Epidermal melanocyte (primary cell): ENCODE data around the gene STX17.

Experiments
- DNase-seq: peaks from one replicate; pipeline ENCODE4 v3.0.0; 2011; ENCODE audit warnings: low spot score; ENCODE audit not compliant: insufficient read length

Gene STX17

DNA sequence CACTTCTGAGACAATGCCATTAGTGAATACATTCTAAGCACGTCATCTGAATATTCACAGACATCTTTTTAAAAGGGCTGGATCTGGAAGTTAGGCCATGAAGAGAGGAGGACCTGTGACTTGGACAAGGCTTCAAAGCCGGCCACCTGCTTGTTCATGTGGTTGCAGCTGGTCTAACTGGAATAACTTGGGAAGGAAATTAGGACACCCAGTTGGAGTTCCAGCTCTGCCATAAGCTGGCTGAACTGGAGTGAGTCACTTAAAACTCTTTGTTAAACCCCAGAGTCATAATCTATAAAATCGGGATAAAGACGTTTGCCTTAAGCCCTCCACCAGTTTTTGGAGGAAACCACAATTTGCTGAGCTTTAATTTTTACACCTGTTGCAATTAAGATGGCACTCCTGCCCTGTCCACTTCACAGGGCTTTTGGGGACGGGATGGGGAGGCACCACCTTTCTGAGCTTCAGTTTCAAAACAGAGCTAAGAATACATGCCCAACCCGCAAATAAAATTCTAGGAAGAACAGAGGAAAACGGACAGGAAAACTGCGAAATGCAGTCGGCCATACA, 536 bp upstream of the STX17 start:
- no peak for DNase-seq

DNA sequence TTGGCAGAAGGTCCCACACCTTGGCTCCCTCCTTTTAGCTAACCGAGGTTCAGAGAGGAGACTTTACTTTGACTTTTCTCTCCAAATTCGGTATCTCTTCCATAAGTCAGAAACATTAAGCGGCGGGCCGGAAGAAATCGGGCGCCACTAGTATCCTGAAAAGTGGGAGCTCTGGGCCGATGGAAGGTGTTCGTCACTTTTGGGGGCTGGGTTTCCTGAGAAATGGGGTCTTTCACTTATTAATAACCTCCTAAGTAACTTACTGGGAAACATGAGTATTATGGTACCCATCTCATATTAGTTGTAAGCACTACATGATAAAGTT, 716 bp downstream of the STX17 start:
- DNase-seq: no peak

DNA sequence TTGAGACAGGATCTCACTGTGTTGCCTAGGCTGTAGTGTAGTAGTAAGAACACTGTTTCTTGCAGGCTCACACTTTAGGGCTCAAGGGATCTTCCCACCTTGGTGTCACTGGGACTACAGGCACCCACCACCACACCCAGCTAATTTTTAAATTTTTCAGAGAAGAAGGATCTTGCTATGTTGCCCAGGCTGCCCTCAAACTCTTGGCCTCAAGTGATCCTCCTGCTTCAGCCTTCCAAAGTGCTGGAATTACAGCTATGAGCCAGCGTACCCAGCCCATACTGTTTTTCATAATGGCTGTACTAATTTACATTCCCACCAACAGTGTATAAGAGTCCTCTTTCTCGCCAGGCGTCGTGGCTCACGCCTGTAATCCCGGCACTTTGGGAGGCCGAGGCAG, 5.1 kb downstream of the STX17 start:
- DNase-seq: no peak

GRCh38 chr9:99916650-99917049, 10.2 kb downstream of the STX17 start:
- DNase-seq: no peak

GRCh38 chr9:99918134-99918533, 11.7 kb downstream of the STX17 start:
- DNase-seq: no peak

DNA sequence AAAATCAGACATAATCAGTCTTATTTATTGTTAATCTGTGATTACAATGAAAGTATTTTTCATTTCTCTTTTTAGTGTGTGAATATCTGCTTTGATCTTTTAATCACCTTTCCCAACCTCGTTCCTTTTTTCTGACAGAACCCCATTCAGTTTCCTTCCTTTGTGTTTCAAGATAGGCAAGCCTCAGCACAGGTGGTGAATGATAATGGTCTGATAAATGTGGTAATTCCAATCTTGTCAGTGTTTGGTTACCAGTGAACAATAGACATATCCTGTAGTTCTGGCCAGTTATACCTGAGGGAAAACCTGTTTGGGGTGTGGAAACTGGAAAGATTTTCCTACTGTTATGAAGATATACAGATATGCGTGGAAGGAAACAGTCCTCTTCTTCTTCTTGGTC, 13.5 kb downstream of the STX17 start:
- no peak for DNase-seq

GRCh38 chr9:99921875-99922710, 15.6 kb downstream of the STX17 start:
- DNase-seq: no peak

DNA sequence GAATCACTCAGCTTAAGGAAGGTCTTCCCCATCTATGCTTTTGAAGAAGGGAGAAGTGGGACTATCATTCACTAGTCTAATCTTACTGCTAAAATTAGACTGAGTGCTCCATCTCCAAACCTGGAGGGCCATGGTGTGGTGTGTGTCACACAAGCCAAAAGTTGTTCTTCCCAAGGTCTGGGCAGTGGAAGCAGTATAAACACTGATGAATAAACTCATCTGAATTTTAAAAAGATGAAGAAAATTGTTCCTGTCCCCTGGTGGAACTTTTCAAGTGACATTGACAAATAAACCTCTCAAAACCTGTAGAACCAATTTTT, 16.2 kb downstream of the STX17 start:
- no peak for DNase-seq

DNA sequence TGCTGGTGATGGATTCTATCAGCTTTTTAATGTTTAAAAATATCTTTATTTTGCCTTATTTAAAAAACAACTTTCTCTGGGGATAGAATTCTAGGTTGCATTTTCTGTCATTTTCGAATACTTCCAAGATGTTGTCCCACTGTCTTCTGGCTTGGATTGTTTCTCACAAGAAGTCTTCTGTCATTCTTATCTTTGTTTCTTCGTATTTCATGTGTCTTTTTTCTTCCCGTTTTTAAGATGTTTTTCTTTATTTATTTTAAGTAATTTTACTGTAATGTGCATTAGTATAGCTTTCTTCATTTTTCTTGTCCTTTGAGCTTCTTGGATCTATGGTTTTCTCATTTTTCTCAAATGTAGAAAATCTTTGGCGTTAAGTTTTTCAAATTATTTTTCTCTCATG, 19.1 kb downstream of the STX17 start:
- no peak for DNase-seq

DNA sequence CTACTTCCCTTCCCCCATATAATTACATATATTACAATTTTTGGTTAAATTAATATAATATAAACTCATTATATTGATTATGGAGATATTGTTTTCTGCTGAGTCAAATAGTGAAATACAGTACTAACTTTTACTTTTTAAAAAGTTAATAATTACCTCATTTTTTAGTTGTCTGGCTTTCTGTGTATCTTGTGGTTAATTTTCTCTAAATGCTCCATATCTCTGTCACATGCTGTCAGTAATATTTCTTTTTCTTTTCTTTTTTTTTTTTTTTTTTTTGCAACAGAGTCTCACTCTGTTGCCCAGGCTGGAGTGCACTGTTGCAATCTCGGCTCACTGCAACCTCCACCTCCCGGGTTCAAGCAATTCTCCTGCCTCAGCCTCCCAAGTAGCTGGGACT, 23.2 kb downstream of the STX17 start:
- DNase-seq: no peak

GRCh38 chr9:99931155-99931840, 24.8 kb downstream of the STX17 start:
- no peak for DNase-seq

DNA sequence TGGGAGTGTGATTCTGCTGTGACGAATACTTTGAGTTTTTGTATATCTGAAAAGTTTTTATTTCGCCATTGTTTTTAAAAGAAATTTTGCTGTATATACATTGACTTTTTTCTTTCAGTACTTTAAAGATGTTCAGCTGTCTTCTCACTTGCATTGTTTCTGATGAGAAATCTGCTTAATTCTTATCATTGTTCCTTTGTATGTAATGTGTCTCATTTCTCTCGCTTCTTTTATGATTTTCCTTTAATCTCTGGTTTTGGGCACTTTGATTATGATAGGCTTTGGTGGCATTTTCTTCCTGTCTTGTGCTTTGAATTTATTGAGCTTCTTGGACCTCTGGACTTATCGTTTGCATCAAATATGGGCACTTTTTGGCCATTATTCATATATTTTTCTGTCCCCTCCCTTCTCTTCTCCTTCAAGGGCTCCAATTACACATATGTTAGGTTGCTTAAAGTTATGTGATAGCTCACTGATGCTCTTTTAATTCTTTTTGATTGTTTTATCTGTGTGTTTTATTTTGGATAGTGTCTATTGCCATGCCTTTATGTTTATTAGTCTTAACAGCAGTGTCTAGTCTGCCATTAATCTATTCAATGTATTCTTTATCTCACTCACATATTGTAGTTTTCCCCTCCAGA, 30.6 kb downstream of the STX17 start:
- DNase-seq: no peak

GRCh38 chr9:99947395-99947794, 40.9 kb downstream of the STX17 start:
- DNase-seq: no peak

DNA sequence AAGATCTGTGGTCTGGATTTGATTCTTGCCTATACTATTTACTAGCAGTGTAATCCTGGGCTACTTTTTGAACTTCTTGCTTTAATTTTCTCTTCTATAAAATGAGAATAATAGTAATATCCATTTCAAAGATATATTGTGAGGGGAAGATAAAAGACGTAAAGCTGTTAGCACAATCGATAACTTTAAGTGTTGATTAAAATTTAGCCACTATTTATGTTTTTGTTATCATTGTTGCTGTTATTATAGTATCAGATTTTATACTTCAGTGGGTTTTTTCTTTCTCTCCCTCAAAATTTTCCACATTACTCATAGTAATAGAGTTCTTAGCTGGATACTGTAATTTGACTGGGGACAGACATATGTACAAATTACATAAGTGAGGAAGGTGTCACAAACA, 42.0 kb downstream of the STX17 start:
- DNase-seq: no peak

- DNase-seq: no peak
Observed at GRCh38 chr9:99948896-99949295, 42.4 kb downstream of the STX17 start.

DNA sequence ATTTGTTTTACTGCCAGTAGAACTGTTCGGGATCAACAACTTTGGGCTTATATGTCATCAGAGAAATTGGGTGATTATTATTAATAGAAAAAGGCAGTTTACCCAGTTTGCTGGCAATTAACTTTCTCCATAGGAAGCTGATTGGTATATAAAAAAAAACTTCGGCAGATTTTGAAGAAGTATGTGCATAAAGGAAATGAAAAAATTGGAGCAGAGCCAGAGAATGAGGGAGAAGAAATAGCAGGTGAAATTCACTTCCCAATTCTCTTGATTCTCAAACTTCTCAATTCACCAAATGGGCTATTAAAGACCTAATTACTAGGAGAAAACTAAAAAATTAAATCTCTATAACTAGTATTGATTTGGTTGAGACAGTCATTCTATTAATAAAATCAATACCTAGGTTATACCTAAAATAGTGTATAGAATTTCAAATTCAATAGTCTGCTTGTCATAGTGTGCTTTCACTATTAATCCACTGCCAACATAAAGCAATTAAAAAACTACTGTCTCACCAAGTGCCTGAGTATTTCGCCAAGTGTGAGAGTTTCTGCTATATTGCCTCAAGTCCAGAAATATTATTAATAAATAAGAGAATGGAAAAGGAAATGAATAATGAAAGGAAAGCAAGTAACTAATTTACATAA, 47.5 kb downstream of the STX17 start:
- no peak for DNase-seq

GRCh38 chr9:99954819-99955218, 48.4 kb downstream of the STX17 start:
- DNase-seq: no peak

DNA sequence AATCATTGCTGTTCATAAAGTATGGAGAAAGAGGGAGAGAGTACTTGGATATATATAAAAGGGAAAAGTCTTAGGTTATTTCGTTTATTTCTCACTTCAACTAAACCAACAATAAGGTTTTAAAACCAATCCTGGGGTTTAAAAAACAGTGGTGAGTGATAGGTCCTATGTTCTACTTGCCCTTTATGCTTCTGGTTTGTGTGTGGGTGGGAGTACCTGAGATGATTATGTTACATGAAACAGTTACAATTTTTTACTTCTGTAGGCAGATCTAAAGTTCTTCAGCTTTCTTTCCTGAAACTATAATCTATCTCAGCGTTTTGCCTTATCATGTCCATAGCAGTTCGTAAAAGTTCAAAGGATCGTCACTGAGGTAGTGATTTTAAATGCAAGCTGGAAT, 49.2 kb downstream of the STX17 start:
- no peak for DNase-seq

GRCh38 chr9:99962680-99963261, 56.3 kb downstream of the STX17 start:
- DNase-seq: no peak

- DNase-seq: no peak
Observed at GRCh38 chr9:99964336-99964735, 57.9 kb downstream of the STX17 start.

DNA sequence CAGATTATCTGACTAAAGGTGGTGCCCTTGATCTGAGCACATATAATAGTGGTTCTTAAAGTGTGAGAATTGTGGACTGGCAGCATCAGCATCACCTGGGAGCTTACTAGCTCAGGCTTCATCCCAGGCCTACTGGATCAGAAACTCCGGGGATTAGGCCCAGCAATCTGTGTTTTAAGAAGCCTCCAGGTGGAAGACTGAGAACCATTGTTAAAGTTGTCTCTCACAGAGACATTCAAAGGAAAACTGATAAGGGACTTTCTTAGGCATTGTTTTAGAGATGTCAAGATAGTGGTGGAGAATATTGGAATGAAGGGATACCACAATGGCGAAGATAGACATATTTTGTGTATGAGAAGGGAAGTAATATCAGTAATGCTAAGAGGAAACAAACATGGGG, 59.5 kb downstream of the STX17 start:
- no peak for DNase-seq

- DNase-seq: no peak
Observed at GRCh38 chr9:99966716-99967115, 60.3 kb downstream of the STX17 start.
